ENCODE measurements around the gene EHD1.

Gene EHD1

GRCh38 chr11:64908766-64909165, 30.3 kb upstream of the EHD1 start:
- no peak overlapping the region for H2BK5ac ChIP-seq (ENCODE audit: low read depth, low read length, poor library complexity)
- H3K27ac ChIP-seq (ENCODE audit: low read depth, low read length): no peak overlapping the region
- H2AFZ ChIP-seq (ENCODE audit: insufficient read depth, low read length, poor library complexity): no peak overlapping the region
- no peak for DNase-seq
- H3K9me3 ChIP-seq (ENCODE audit: insufficient read depth, low read depth, low read length): peaks cover 2% of the 10 kb centered on the region
- no peaks in the 10 kb centered on the region for H3K79me1 ChIP-seq (ENCODE audit: low read length)
- peaks cover 77 to 81% of the 10 kb centered on the region in 2 experiments for H3K36me3 ChIP-seq (ENCODE audit: control insufficient read depth in 1 of 2, insufficient read depth in 2 of 2, low read length in 2 of 2)
- no peak overlapping the region for H3K4me3 ChIP-seq (ENCODE audit: low read depth, low read length)
- no peaks in the 10 kb centered on the region for H3K79me2 ChIP-seq (ENCODE audit: control insufficient read depth, insufficient read depth, low read length, poor library complexity)
- H3K23ac ChIP-seq (ENCODE audit: low read length): no peak overlapping the region
- no peak overlapping the region for H3K14ac ChIP-seq (ENCODE audit: low read length)
- no peak overlapping the region for H2BK120ac ChIP-seq (ENCODE audit: insufficient read depth, low read length, poor library complexity)
- no peak overlapping the region for H4K12ac ChIP-seq (ENCODE audit: low read depth, low read length)
- no peak overlapping the region for H3K9ac ChIP-seq (ENCODE audit: low read length)
- no peaks in the 10 kb centered on the region for H3K27me3 ChIP-seq (ENCODE audit: insufficient read depth, low read length)
- H3K4me2 ChIP-seq (ENCODE audit: low read length): no peak overlapping the region
- no peak overlapping the region for H3K18ac ChIP-seq (ENCODE audit: low read length)
- H2BK12ac ChIP-seq (ENCODE audit: low read length): no peak overlapping the region
- H3K4me1 ChIP-seq (ENCODE audit: control insufficient read depth in 1 of 2, insufficient read depth in 2 of 2, low read length in 2 of 2): no peaks in the 10 kb centered on the region
- H2AK5ac ChIP-seq (ENCODE audit: low read length): no peak overlapping the region
- no CpG with 5 or more reads among the region's 11 CpGs for WGBS (ENCODE audit: extremely low coverage, insufficient coverage, insufficient read length)
- H4K91ac ChIP-seq (ENCODE audit: low read depth, low read length): no peak overlapping the region
- H4K8ac ChIP-seq (ENCODE audit: low read depth, low read length): no peak overlapping the region
- no peak overlapping the region for H3K4ac ChIP-seq (ENCODE audit: low read depth, low read length)

- H3K4me3 ChIP-seq (ENCODE audit: low read depth, low read length): no peak overlapping the region
- no peak overlapping the region for H4K12ac ChIP-seq (ENCODE audit: low read depth, low read length)
- H3K4ac ChIP-seq (ENCODE audit: low read depth, low read length): no peak overlapping the region
- no peaks in the 10 kb centered on the region for H3K4me1 ChIP-seq (ENCODE audit: control insufficient read depth in 1 of 2, insufficient read depth in 2 of 2, low read length in 2 of 2)
- H2AFZ ChIP-seq (ENCODE audit: insufficient read depth, low read length, poor library complexity): no peak overlapping the region
- H3K36me3 ChIP-seq (ENCODE audit: control insufficient read depth in 1 of 2, insufficient read depth in 2 of 2, low read length in 2 of 2): peaks cover 77 to 83% of the 10 kb centered on the region in 2 experiments
- H2AK5ac ChIP-seq (ENCODE audit: low read length): no peak overlapping the region
- H2BK120ac ChIP-seq (ENCODE audit: insufficient read depth, low read length, poor library complexity): no peak overlapping the region
- no peak overlapping the region for H4K8ac ChIP-seq (ENCODE audit: low read depth, low read length)
- peaks cover 2% of the 10 kb centered on the region for H3K9me3 ChIP-seq (ENCODE audit: insufficient read depth, low read depth, low read length)
- no peak overlapping the region for H3K23ac ChIP-seq (ENCODE audit: low read length)
- H3K14ac ChIP-seq (ENCODE audit: low read length): no peak overlapping the region
- no peaks in the 10 kb centered on the region for H3K27me3 ChIP-seq (ENCODE audit: insufficient read depth, low read length)
- no peak overlapping the region for H2BK5ac ChIP-seq (ENCODE audit: low read depth, low read length, poor library complexity)
- no peak overlapping the region for H4K91ac ChIP-seq (ENCODE audit: low read depth, low read length)
- no CpG with 5 or more reads among the region's 13 CpGs for WGBS (ENCODE audit: extremely low coverage, insufficient coverage, insufficient read length)
- no peak overlapping the region for H3K4me2 ChIP-seq (ENCODE audit: low read length)
- no peak overlapping the region for H3K9ac ChIP-seq (ENCODE audit: low read length)
- no peaks in the 10 kb centered on the region for H3K79me2 ChIP-seq (ENCODE audit: control insufficient read depth, insufficient read depth, low read length, poor library complexity)
- H2BK12ac ChIP-seq (ENCODE audit: low read length): no peak overlapping the region
- DNase-seq: no peak
- H3K18ac ChIP-seq (ENCODE audit: low read length): no peak overlapping the region
- no peaks in the 10 kb centered on the region for H3K79me1 ChIP-seq (ENCODE audit: low read length)
- H3K27ac ChIP-seq (ENCODE audit: low read depth, low read length): no peak overlapping the region
These were observed 27.9 kb upstream of the EHD1 start for GRCh38 chr11:64906314-64906635.

GRCh38 chr11:64905516-64906313, 27.3 kb upstream of the EHD1 start:
- Histone ChIP-seq H2BK12ac (ENCODE audit: low read length) (no peak overlapping the region), H3K27me3 (ENCODE audit: insufficient read depth, low read length) (no peaks in the 10 kb centered on the region), H4K8ac (ENCODE audit: low read depth, low read length) (no peak overlapping the region), H3K23ac (ENCODE audit: low read length) (no peak overlapping the region), H3K9ac (ENCODE audit: low read length) (no peak overlapping the region), H3K14ac (ENCODE audit: low read length) (no peak overlapping the region), H4K12ac (ENCODE audit: low read depth, low read length) (no peak overlapping the region), H3K4me1 (ENCODE audit: control insufficient read depth in 1 of 2, insufficient read depth in 2 of 2, low read length in 2 of 2) (no peaks in the 10 kb centered on the region), H4K91ac (ENCODE audit: low read depth, low read length) (no peak overlapping the region), H2AK5ac (ENCODE audit: low read length) (no peak overlapping the region), H3K79me1 (ENCODE audit: low read length) (no peaks in the 10 kb centered on the region), H3K9me3 (ENCODE audit: insufficient read depth, low read depth, low read length) (peaks cover 2% of the 10 kb centered on the region), H3K4me2 (ENCODE audit: low read length) (no peak overlapping the region), H3K4ac (ENCODE audit: low read depth, low read length) (no peak overlapping the region), H2BK5ac (ENCODE audit: low read depth, low read length, poor library complexity) (no peak overlapping the region), H3K18ac (ENCODE audit: low read length) (no peak overlapping the region), H3K27ac (ENCODE audit: low read depth, low read length) (no peak overlapping the region), H3K36me3 (ENCODE audit: control insufficient read depth in 1 of 2, insufficient read depth in 2 of 2, low read length in 2 of 2) (peaks cover 75 to 82% of the 10 kb centered on the region in 2 experiments), H3K4me3 (ENCODE audit: low read depth, low read length) (no peak overlapping the region), H2BK120ac (ENCODE audit: insufficient read depth, low read length, poor library complexity) (no peak overlapping the region), H2AFZ (ENCODE audit: insufficient read depth, low read length, poor library complexity) (no peak overlapping the region), H3K79me2 (ENCODE audit: control insufficient read depth, insufficient read depth, low read length, poor library complexity) (no peaks in the 10 kb centered on the region)
- DNase-seq: no peak
- WGBS (ENCODE audit: extremely low coverage, insufficient coverage, insufficient read length): no CpG with 5 or more reads among the region's 25 CpGs

- H4K12ac ChIP-seq (ENCODE audit: low read depth, low read length): no peak overlapping the region
- no peaks in the 10 kb centered on the region for H3K4me1 ChIP-seq (ENCODE audit: control insufficient read depth in 1 of 2, insufficient read depth in 2 of 2, low read length in 2 of 2)
These were observed 24.9 kb upstream of the EHD1 start for GRCh38 chr11:64903291-64903833.

More at GRCh38 chr11:64903291-64903833, 24.9 kb upstream of the EHD1 start:
- Histone ChIP-seq H3K79me2 (ENCODE audit: control insufficient read depth, insufficient read depth, low read length, poor library complexity) (no peaks in the 10 kb centered on the region), H4K8ac (ENCODE audit: low read depth, low read length) (no peak overlapping the region), H3K4me2 (ENCODE audit: low read length) (no peak overlapping the region), H2AK5ac (ENCODE audit: low read length) (no peak overlapping the region), H2BK5ac (ENCODE audit: low read depth, low read length, poor library complexity) (no peak overlapping the region), H2BK120ac (ENCODE audit: insufficient read depth, low read length, poor library complexity) (no peak overlapping the region), H2AFZ (ENCODE audit: insufficient read depth, low read length, poor library complexity) (no peak overlapping the region), H3K9ac (ENCODE audit: low read length) (no peak overlapping the region), H3K36me3 (ENCODE audit: control insufficient read depth in 1 of 2, insufficient read depth in 2 of 2, low read length in 2 of 2) (peaks cover 72 to 77% of the 10 kb centered on the region in 2 experiments), H3K18ac (ENCODE audit: low read length) (no peak overlapping the region), H3K14ac (ENCODE audit: low read length) (no peak overlapping the region), H2BK12ac (ENCODE audit: low read length) (no peak overlapping the region), H3K4me3 (ENCODE audit: low read depth, low read length) (no peak overlapping the region), H3K79me1 (ENCODE audit: low read length) (no peaks in the 10 kb centered on the region), H3K23ac (ENCODE audit: low read length) (no peak overlapping the region), H3K27ac (ENCODE audit: low read depth, low read length) (no peak overlapping the region), H3K9me3 (ENCODE audit: insufficient read depth, low read depth, low read length) (peaks cover 5% of the 10 kb centered on the region), H3K4ac (ENCODE audit: low read depth, low read length) (no peak overlapping the region), H3K27me3 (ENCODE audit: insufficient read depth, low read length) (no peaks in the 10 kb centered on the region), H4K91ac (ENCODE audit: low read depth, low read length) (no peak overlapping the region)
- no peak for DNase-seq
- no CpG with 5 or more reads among the region's 23 CpGs for WGBS (ENCODE audit: extremely low coverage, insufficient coverage, insufficient read length)
